Ishikawa (cell line): ENCODE results near the gene ENOX1.

Experiments
- CEBPB ChIP-seq: IDR thresholded peaks from 2 replicates; pipeline ENCODE4 v1.6.1; 2012
- EGR1 ChIP-seq: IDR thresholded peaks from 2 replicates; pipeline ENCODE4 v1.6.1; 2012
- EP300 ChIP-seq: IDR thresholded peaks from 2 replicates; pipeline ENCODE4 v1.6.1; 2012; ENCODE audit warnings: borderline replicate concordance
- FOXM1 ChIP-seq: IDR thresholded peaks from 2 replicates; pipeline ENCODE4 v1.6.1; 2012; ENCODE audit warnings: low read depth, borderline replicate concordance
- MAX ChIP-seq: IDR thresholded peaks from 2 replicates; pipeline ENCODE4 v1.6.1; 2012
- NFIC ChIP-seq: IDR thresholded peaks from 2 replicates; pipeline ENCODE4 v1.6.1; 2012
- RAD21 ChIP-seq: IDR thresholded peaks from 2 replicates; pipeline ENCODE4 v1.6.1; 2012; ENCODE audit warnings: low read depth
- REST ChIP-seq: IDR thresholded peaks from 2 replicates; pipeline ENCODE4 v1.6.1; 2012; ENCODE audit warnings: low read depth, mild to moderate bottlenecking
- TAF1 ChIP-seq: IDR thresholded peaks from 2 replicates; pipeline ENCODE4 v1.6.1; 2012; ENCODE audit warnings: low read depth, mild to moderate bottlenecking
- TCF12 ChIP-seq: IDR thresholded peaks from 2 replicates; pipeline ENCODE4 v1.6.1; 2012; ENCODE audit warnings: low read depth
- TEAD4 ChIP-seq: IDR thresholded peaks from 2 replicates; pipeline ENCODE4 v1.6.1; 2012
- USF1 ChIP-seq: IDR thresholded peaks from 2 replicates; pipeline ENCODE4 v1.6.1; 2012
- YY1 ChIP-seq: IDR thresholded peaks from 2 replicates; pipeline ENCODE4 v1.6.1; 2012; ENCODE audit warnings: low read depth
- ZBTB7A ChIP-seq: IDR thresholded peaks from 2 replicates; pipeline ENCODE4 v1.6.1; 2012; ENCODE audit warnings: low read depth

DNA sequence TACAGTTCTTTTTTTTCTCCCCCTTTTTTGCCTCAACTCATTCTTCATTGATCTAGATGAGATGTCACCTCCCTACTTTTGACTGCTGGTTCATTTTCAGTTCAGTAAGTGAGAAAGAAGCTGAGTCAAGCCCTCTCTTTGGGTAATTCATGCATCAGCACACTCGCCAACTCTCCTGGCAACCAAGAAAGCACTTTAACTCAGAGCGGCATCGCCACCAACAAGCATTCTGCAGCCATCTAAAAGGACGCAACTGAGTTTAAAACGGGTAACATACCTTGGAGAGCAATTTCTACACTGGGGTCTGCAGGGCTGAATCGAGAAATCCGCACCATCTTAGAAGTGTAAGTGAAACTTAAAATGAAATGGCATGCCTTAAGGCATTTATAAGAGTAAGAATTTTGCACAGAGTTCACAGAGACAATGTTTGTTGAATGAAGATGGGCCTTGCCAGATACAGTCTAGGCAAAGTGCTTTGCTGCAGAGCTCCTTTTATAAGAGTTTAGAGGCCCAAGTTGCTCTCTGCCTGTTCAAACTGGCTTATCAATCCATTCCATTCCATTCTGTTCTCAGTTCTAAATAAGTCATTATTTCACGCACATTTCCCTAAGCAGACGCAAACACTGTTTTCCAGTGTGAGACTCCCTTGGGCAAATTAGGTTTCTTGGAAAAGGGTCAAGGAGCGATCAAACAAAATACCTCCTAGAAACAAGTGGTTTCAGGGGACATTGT, 338.0 kb downstream of the ENOX1 start:
- no peak for TF ChIP-seq NFIC
- no peak for TF ChIP-seq TAF1
- TF ChIP-seq REST, result no peak
- no peak for TF ChIP-seq USF1
- no peak for TF ChIP-seq MAX
- no peak for TF ChIP-seq TCF12
- TF ChIP-seq CEBPB, result no peak
- TF ChIP-seq EGR1, result no peak
- TF ChIP-seq YY1, result no peak
- TF ChIP-seq ZBTB7A, result no peak
- TF ChIP-seq RAD21, result no peak
- TF ChIP-seq TEAD4, result no peak
- no peak for TF ChIP-seq FOXM1
- no peak for TF ChIP-seq EP300
